NT2/D1 (cell line): ENCODE measurements around the gene CDC42EP4.
A peak's percentile ranks its signal among the peaks of the same experiment; 100 is the strongest.

Experiments used
- DNase-seq: peaks from one replicate; pipeline ENCODE4 v3.0.0-alpha.2; 2011; ENCODE audit warnings: low read depth, low spot score
- H3K27me3 ChIP-seq: 2 replicates; pipeline ENCODE4 v1.6.0; 2011; ENCODE audit warnings: mild to moderate bottlenecking; ENCODE audit not compliant: insufficient read length, insufficient read depth
- H3K36me3 ChIP-seq: 2 replicates; pipeline ENCODE4 v1.6.1; 2011; ENCODE audit warnings: mild to moderate bottlenecking, low read length, mixed read lengths; ENCODE audit not compliant: insufficient read depth, insufficient read length
- H3K4me1 ChIP-seq: 2 replicates; pipeline ENCODE4 v1.5.1; 2011; ENCODE audit not compliant: insufficient read depth, insufficient read length
- H3K4me3 ChIP-seq: 2 replicates; pipeline ENCODE4 v1.5.1; 2011; ENCODE audit warnings: low read depth; ENCODE audit not compliant: insufficient read length
- H3K9ac ChIP-seq: 2 replicates; pipeline ENCODE4 v1.6.0; 2011; ENCODE audit warnings: low read depth; ENCODE audit not compliant: insufficient read length
- H3K9me3 ChIP-seq: 2 replicates; pipeline ENCODE4 v1.5.1; 2011; ENCODE audit warnings: mild to moderate bottlenecking, low read length; ENCODE audit not compliant: insufficient read depth
- SUZ12 ChIP-seq: IDR thresholded peaks from 2 replicates; pipeline ENCODE4 v1.6.1; 2011; ENCODE audit not compliant: insufficient read length, insufficient read depth; ENCODE audit errors: extremely low read depth
- YY1 ChIP-seq: IDR thresholded peaks from 2 replicates; pipeline ENCODE4 v1.6.1; 2011; ENCODE audit not compliant: insufficient read length, insufficient read depth
- ZNF274 ChIP-seq: IDR thresholded peaks from 2 replicates; pipeline ENCODE4 v1.6.1; 2011; ENCODE audit warnings: mild to moderate bottlenecking, low read depth, low read length

Gene CDC42EP4

DNA sequence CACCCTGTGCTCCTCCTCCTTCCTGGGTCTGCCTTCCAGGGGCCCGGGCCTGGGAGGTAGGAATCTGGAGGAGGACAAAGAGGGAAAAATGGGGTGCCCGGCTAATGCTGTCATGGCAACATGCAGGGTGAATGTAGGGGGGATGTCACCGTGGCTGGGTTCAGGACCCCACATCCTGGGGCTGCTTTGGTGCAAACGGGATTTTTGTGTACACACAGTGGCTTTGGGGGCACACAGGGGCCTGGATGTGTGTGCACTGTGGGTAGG, 37.0 kb upstream of the CDC42EP4 start:
- Histone ChIP-seq H3K9me3 (no peaks in the 10 kb centered on the region), H3K4me3 (no peak overlapping the region), H3K27me3 (no peaks in the 10 kb centered on the region), H3K36me3 (no peaks in the 10 kb centered on the region), H3K4me1 (peaks cover 32% of the 10 kb centered on the region), H3K9ac (peak overlapping the region; percentile 50)
- DNase-seq: no peak
- no peak for TF ChIP-seq ZNF274
- TF ChIP-seq SUZ12: no peak
- no peak for TF ChIP-seq YY1

DNA sequence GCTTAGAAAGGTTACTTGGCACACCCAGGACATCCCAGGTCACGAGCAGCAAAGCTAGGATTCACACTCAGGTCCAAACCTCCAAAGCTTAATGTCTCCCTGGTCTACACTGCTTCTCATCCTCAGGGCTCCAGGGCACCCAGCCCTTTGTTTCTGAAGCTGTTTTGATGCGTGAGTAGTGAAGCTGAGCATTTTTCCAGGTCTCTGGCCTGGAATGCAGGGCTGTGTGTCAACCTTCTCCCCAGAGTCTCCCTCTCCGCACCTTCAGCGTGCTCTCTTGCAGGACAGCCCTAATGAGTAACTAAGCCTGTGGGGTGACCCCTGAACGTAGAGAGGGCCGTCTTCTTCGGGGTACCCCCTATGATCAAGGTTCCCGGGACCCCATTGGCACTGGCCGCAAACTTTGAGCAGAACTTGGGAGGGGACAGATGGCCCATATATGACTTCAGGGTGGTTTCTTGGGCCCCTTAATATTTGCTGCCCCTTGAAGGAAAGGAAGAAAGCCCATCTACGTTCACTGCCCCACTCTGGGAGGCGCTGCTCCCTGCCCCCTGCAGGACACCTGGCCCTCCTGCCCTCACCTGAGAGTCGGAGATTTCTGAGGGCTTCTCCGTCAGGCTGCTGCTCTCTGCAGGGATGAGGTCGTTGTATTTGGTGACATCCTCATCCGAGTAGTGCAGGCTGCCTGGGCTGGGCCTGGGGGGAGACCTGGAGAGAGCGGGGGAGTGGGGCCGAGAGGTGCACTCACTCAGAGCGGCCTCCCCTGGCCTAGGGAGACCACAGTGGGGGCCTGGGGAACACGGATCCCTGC, 36.4 kb upstream of the CDC42EP4 start:
- no peak for DNase-seq
- no peaks in the 10 kb centered on the region for H3K36me3 ChIP-seq
- peak overlapping the region; percentile 17 for H3K9ac ChIP-seq
- H3K9me3 ChIP-seq: no peaks in the 10 kb centered on the region
- no peak overlapping the region for H3K4me3 ChIP-seq
- TF ChIP-seq YY1 (no peak), SUZ12 (no peak), ZNF274 (no peak)
- no peaks in the 10 kb centered on the region for H3K27me3 ChIP-seq
- H3K4me1 ChIP-seq: peaks cover 35% of the 10 kb centered on the region

DNA sequence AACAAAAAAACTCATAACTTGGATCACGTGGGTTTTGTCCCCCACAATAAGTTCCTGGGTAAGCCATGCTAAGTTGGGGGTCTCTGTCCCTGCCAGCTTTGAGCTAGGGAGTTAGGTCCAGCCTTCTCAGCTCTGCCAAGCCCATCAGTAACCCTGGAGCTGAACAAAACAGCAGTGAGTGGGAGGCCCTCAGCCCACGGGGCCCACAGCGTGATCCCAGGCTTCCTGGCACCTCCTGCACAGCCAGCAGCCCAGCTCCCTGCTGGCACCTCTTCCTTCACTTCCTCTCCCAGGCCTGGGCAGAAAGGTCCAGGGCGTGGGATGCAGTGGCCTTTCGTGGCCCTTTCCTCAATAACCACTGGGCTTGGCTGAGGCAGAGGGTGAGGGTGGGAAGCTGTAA, 35.5 kb upstream of the CDC42EP4 start:
- H3K9me3 ChIP-seq: no peaks in the 10 kb centered on the region
- TF ChIP-seq SUZ12: no peak
- TF ChIP-seq YY1: no peak
- no peak for TF ChIP-seq ZNF274
- peak overlapping the region; percentile 43 for H3K9ac ChIP-seq
- no peak overlapping the region for H3K4me3 ChIP-seq
- H3K27me3 ChIP-seq: no peaks in the 10 kb centered on the region
- no peak for DNase-seq
- no peaks in the 10 kb centered on the region for H3K36me3 ChIP-seq
- H3K4me1 ChIP-seq: peaks cover 41% of the 10 kb centered on the region

DNA sequence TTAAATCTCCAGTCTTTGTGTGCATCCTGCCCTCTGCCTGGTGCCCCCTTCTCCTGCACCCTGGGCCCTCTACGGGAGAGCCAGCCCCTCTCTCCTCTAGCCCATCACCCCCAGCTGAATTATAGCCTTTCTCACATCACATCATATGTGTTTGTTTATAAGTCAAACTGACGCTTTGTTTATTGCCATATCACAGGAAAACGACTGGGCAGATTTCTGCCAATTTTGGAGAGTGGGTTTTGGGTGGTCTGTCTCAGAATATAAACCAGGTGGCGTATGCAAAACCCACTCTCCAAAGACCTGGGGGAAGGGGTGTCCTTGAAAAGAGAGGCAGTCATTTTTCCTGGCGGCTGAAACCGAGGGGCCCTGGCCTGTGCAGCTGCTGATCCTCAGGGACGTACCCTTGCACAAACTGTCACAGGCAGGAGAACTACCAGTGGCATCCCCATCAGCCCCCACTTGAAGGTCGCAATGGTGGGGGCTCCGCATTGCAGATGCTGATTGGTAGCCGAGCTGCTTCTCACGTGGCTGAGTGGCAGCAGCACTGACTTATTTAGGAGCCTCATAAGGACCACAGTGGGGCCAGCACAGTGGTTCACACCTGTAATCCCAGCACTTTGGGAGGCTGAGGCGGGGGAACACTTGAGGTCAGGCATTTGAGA, 34.8 kb upstream of the CDC42EP4 start:
- no peak overlapping the region for H3K4me3 ChIP-seq
- TF ChIP-seq ZNF274 (no peak), SUZ12 (no peak), YY1 (no peak)
- no peaks in the 10 kb centered on the region for H3K9me3 ChIP-seq
- no peaks in the 10 kb centered on the region for H3K27me3 ChIP-seq
- H3K36me3 ChIP-seq: no peaks in the 10 kb centered on the region
- DNase-seq: no peak
- H3K4me1 ChIP-seq: peaks cover 43% of the 10 kb centered on the region
- H3K9ac ChIP-seq: no peak overlapping the region

DNA sequence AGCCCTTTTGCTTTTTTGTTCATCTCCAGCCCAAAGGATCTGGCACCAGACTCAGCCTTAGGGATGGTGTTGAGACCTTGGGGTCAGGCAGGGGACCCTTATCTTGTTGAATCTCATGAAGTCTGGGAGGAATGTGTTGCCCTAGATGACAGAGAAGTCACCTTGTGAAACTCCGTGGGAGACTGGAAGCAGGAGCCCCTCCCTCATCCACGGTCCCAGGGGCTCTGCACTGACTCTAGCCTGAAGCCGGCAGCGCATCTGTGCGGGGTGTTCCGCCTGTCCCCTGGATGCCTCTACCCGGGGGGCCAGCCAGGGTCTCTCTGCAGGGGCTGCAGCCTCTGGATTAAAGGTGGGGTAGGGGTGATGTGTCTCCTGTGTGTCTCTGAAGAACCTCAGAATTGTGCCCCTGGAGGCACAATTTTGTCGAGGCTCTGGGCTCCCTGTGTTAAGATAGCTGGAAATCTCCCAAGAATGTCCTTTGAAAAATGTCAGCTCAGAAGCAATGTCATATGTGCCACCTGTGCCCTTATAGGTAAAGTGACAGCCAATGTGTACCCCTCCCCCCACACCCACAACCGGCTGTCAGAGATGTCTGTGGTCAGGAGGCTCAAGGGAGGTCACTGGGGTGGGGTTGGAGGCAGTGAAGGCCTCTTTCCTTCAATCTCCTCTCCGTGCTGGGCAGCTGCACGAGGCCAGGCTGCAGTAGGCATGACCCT, 32.1 kb upstream of the CDC42EP4 start:
- TF ChIP-seq ZNF274: no peak
- no peak for TF ChIP-seq SUZ12
- TF ChIP-seq YY1: no peak
- Histone ChIP-seq H3K9me3 (no peaks in the 10 kb centered on the region), H3K4me1 (peaks cover 40% of the 10 kb centered on the region), H3K27me3 (no peaks in the 10 kb centered on the region), H3K4me3 (no peak overlapping the region), H3K9ac (peak overlapping the region; percentile 47), H3K36me3 (no peaks in the 10 kb centered on the region)
- DNase-seq: no peak

DNA sequence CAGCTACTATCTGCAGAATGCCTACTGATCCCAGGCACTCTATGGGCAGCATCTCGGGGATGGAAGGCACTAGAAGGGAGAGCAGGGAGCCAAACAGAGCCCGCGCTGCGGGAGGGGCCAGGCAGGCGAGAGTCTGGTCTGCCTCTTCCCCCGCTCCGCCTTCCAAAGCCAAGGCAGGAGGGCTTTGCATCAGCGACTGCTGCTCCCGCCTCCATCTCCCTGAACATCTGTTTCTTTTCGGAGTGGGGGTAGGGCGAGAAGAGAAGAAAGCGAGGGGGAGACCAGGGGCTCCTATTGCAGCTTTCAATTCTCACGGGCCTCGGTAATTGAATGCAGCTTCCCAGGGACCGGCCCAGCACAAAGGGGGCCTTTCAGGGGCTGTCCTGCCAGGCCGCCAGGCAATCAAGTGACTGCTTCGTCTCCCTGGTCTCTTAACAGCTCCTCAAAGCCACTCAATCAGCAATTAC, 31.4 kb upstream of the CDC42EP4 start:
- TF ChIP-seq YY1: no peak
- TF ChIP-seq SUZ12: no peak
- TF ChIP-seq ZNF274: no peak
- Histone ChIP-seq H3K4me3 (no peak overlapping the region), H3K9ac (peak overlapping the region; percentile 74), H3K36me3 (no peaks in the 10 kb centered on the region), H3K9me3 (no peaks in the 10 kb centered on the region), H3K4me1 (peaks cover 35% of the 10 kb centered on the region), H3K27me3 (no peaks in the 10 kb centered on the region)
- peak; percentile 80 for DNase-seq

DNA sequence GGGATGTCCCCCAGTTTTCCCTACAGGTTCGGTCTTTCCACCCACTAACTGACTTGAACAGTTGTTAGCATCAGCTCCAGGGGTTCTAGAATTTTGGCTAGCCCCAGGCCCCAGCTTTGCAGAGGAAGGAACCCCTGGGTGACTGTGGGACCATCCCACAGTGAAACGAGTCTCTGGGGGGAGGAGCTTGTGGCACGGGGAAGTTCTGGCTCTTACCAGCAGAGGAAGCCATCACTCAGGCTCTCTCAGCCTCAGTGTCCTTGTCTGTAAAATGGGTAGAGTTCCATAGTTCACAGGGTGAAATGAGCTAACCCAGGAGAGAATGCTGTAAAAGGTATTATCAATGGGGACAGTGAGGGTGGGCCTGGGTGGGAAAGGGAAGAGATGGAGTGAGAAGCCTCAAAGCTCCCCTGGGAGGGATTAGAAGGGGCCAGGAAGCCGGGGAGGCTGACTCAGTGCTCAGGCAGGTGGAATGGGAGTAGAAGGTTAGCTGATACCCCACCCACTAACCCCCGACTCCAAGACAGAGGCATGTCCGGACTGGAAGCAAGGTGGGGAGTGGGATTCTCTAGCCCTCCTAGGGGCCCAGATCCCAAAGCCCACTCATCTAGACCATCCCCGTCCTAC, 30.9 kb upstream of the CDC42EP4 start:
- H3K4me3 ChIP-seq: no peak overlapping the region
- peak overlapping the region; percentile 74 for H3K9ac ChIP-seq
- H3K27me3 ChIP-seq: no peaks in the 10 kb centered on the region

More for the DNA sequence above, 30.9 kb upstream of the CDC42EP4 start:
- H3K36me3 ChIP-seq: no peaks in the 10 kb centered on the region
- no peak for DNase-seq
- H3K9me3 ChIP-seq: no peaks in the 10 kb centered on the region
- no peak for TF ChIP-seq YY1
- TF ChIP-seq SUZ12: no peak
- TF ChIP-seq ZNF274: no peak
- peaks cover 30% of the 10 kb centered on the region for H3K4me1 ChIP-seq
